Keratinocyte (primary cell): ENCODE measurements around the gene FAT1.

Experiments used
- EZH2 ChIP-seq: IDR thresholded peaks from one replicate; pipeline ENCODE4 v1.6.1; 2012; ENCODE audit warnings: inconsistent platforms, mild to moderate bottlenecking, low read length, moderate library complexity
- TF ChIP-seq, protein P1 (sequence below), 3 experiments: IDR thresholded peaks in 1 of 3; conservative IDR thresholded peaks in 1 of 3; optimal IDR thresholded peaks in 1 of 3; 2 replicates in 2 of 3; 3 replicates in 1 of 3; pipeline versions ENCODE3 to v1.5.1; 2011; ENCODE audit warnings: low read length in 3 of 3, mild to moderate bottlenecking in 3 of 3, moderate library complexity in 2 of 3, control low read depth in 1 of 3, inconsistent platforms in 1 of 3; ENCODE audit not compliant: insufficient read depth in 2 of 3; ENCODE audit errors: extremely low read depth in 1 of 3

DNA sequence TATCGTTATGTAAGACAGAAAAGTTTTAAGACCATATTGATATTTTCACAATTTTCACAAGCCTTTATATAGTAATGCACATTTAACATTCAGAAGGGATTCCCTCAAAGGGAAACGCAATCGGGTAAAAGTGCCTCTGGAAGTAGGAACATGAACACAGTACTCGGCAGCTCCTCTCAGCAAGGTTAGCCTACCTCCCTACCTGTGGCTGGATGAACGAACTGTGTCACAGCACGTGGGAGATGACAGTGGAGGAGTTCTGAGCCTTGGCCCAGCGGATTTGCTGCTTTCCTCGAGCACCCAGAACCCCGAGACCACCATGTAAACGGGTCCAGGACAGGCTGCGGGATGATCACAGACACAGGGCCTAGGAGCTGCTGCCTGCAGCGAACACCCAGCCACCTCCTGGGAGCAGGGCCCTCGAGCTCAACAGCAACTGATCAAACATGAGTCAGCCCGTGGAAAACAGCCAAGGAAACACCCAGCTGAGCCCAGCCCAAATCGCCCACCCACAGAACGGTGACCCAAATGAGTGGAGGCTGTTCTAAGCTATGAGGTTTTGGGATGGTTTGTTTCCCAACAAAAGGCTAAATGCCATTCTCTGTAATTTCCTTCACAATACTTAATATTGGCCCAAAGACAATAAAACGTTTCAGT is 30.4 kb downstream of the FAT1 start:
- TF ChIP-seq, protein P1, sequence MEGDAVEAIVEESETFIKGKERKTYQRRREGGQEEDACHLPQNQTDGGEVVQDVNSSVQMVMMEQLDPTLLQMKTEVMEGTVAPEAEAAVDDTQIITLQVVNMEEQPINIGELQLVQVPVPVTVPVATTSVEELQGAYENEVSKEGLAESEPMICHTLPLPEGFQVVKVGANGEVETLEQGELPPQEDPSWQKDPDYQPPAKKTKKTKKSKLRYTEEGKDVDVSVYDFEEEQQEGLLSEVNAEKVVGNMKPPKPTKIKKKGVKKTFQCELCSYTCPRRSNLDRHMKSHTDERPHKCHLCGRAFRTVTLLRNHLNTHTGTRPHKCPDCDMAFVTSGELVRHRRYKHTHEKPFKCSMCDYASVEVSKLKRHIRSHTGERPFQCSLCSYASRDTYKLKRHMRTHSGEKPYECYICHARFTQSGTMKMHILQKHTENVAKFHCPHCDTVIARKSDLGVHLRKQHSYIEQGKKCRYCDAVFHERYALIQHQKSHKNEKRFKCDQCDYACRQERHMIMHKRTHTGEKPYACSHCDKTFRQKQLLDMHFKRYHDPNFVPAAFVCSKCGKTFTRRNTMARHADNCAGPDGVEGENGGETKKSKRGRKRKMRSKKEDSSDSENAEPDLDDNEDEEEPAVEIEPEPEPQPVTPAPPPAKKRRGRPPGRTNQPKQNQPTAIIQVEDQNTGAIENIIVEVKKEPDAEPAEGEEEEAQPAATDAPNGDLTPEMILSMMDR (optimal IDR thresholded peaks at IDR 0.05 in 1 of 3, IDR thresholded peaks at IDR 0.05 in 1 of 3, conservative IDR thresholded peaks at IDR 0.05 in 1 of 3; ENCODE audit: extremely low read depth in 1 of 3, insufficient read depth in 2 of 3, low read length in 3 of 3): no peak
- TF ChIP-seq EZH2: no peak
